ENCODE results near the gene TSPEAR. TPM values are rescaled to one million over a fixed set of nuclear protein-coding genes. Genes with fewer than 3 reads are reported as not detected.

TSPEAR gene
- total RNA-seq, 4 donors from 2014 or later = not detected

DNA sequence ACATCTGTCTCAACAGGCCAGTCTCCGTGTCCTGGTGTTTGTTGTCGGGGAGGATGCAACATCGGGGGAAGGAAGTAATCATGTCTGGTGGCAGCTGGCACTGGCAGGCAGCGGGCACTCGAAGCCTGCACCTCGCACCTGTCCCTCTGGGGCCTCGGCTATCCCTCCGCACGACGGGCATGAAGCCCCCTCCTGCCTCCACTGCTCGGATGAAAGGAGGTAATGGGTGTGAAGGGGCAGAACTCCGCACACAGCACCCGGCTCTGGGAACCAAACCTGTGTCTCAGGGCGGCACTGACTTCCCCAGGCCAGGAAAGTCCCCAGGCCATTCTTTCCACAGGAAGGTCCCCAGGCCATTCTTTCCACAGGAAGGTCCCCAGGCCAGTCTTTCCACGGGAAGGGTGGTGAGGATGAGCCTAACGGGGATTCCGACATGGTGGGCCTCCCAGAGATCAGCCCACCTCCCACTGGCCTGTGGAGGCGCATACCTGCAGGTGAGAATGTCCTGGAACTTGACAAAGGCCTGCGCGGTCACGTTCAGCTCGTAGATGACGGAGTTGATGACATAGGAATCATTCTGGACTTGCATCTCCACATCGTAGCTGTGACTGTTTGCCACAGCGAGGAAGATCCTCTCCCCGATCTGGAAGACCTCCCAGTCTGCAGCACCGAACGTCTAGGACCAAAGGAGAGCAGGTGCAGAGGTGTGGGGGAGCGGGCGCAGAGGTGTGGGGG is 202.5 kb downstream of the TSPEAR start:
- in situ Hi-C loops (cut with MboI; ENCODE audit: low pct_ligation_motif_present in 1 of 4, low pct_unique_long_range_greater_than_20kb in 1 of 4, low sequenced_read_pairs in 3 of 4) (loop anchor here in 3 of 4 donors (5.0 to 25.0 kb wide), 3 partner anchors 278 to 286 kb away; no protein-coding TSS in a partner anchor), intact Hi-C loops (cut with DNase I; ENCODE audit: low total_unique reads) (no loop called here)
- H3K9me3 ChIP-seq = no peaks in the 10 kb centered on the region
- 69% methylated on average over 23 of the region's 30 CpGs; no CpG with 5 or more reads in 1 of the 2 donors for WGBS, 2 donors (ENCODE audit: low coverage in 1 of 2)
- no peak for DNase-seq
- no peak overlapping the region for H3K27ac ChIP-seq
- H3K27me3 ChIP-seq = peaks cover 19% of the 10 kb centered on the region
- no peaks in the 10 kb centered on the region for H3K36me3 ChIP-seq
- H3K4me3 ChIP-seq = no peak overlapping the region
- no peak for TF ChIP-seq POLR2AphosphoS5 (IDR thresholded peaks at IDR 0.05)
- peaks cover 0 to 6% (median 3%) of the 10 kb centered on the region in 4 donors for H3K4me1 ChIP-seq

DNA sequence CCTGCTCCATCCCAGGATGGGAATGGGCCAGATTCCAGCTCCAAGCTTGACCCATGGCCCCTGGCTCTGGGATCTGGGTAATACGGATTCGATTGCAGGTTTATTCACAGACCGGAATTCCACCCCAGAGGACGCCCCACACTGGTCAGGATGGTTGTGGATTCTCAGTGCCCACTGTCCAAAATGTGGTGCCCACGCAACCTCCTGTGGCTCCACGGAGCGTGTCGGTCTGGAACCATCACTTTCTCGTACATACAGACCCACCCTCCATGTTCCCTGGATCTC is 203.0 kb downstream of the TSPEAR start:
- H3K36me3 ChIP-seq = no peaks in the 10 kb centered on the region
- H3K9me3 ChIP-seq = no peaks in the 10 kb centered on the region
- TF ChIP-seq EP300 (IDR thresholded peaks at IDR 0.05; ENCODE audit: low read depth) (no peak), POLR2A (IDR thresholded peaks at IDR 0.05) (no peak), POLR2AphosphoS5 (IDR thresholded peaks at IDR 0.05) (no peak)
- TF ChIP-seq, protein P1, sequence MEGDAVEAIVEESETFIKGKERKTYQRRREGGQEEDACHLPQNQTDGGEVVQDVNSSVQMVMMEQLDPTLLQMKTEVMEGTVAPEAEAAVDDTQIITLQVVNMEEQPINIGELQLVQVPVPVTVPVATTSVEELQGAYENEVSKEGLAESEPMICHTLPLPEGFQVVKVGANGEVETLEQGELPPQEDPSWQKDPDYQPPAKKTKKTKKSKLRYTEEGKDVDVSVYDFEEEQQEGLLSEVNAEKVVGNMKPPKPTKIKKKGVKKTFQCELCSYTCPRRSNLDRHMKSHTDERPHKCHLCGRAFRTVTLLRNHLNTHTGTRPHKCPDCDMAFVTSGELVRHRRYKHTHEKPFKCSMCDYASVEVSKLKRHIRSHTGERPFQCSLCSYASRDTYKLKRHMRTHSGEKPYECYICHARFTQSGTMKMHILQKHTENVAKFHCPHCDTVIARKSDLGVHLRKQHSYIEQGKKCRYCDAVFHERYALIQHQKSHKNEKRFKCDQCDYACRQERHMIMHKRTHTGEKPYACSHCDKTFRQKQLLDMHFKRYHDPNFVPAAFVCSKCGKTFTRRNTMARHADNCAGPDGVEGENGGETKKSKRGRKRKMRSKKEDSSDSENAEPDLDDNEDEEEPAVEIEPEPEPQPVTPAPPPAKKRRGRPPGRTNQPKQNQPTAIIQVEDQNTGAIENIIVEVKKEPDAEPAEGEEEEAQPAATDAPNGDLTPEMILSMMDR (IDR thresholded peaks at IDR 0.05) = no peak
- in situ Hi-C loops (cut with MboI; ENCODE audit: low pct_ligation_motif_present in 1 of 4, low pct_unique_long_range_greater_than_20kb in 1 of 4, low sequenced_read_pairs in 3 of 4) (loop anchor here in 3 of 4 donors (5.0 to 25.0 kb wide), 3 partner anchors 279 to 286 kb away; no protein-coding TSS in a partner anchor), intact Hi-C loops (cut with DNase I; ENCODE audit: low total_unique reads) (no loop called here)
- H3K4me1 ChIP-seq = peaks cover 0 to 6% (median 3%) of the 10 kb centered on the region in 4 donors
- DNase-seq = no peak
- H3K27ac ChIP-seq = no peak overlapping the region
- no peak overlapping the region for H3K4me3 ChIP-seq
- H3K27me3 ChIP-seq = peaks cover 19% of the 10 kb centered on the region
- WGBS, 2 donors (ENCODE audit: low coverage in 1 of 2) = 75% methylated on average over 9 of the region's 9 CpGs; no CpG with 5 or more reads in 1 of the 2 donors

DNA sequence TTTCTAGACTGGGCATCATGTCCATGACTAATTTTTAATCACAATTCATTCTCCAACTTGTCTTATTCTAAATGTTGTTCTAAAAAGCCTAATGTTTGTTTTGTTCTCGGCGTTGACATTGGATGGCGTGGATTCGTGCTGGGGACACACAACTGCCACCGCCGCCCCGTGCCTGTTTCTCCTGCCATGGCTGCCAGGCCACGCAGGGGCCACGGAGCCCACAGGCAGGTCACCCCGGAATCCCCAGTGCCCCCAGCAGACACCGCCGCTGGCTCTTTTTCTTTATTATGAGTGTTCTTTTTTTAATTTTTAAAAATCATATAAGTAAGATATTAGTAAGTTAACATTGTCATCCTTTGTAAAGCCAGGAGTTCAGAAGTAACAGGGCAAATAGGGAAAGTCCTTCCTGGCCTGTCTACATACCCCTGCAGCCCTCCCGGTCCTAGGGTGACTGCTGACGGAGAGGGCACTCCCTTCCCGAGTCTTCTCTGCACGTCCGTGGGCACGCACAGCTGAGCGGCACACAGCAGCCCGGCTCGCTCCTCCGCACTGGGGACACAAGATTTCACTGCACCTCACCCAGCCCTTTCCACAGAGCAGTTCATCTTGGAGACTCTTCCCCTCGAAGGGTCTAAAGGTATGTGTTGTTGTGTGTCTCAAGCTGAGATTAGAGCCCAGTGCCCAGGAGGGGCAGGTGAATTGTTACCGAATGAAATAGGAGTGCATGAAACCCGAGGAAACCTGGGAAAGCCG is 203.5 kb downstream of the TSPEAR start:
- H3K4me1 ChIP-seq = peaks cover 0 to 6% (median 3%) of the 10 kb centered on the region in 4 donors
- no peaks in the 10 kb centered on the region for H3K36me3 ChIP-seq
- no peaks in the 10 kb centered on the region for H3K9me3 ChIP-seq
- in situ Hi-C loops (cut with MboI; ENCODE audit: low pct_ligation_motif_present in 1 of 4, low pct_unique_long_range_greater_than_20kb in 1 of 4, low sequenced_read_pairs in 3 of 4) (loop anchor here in 3 of 4 donors (5.0 to 25.0 kb wide), 3 partner anchors 279 to 287 kb away; no protein-coding TSS in a partner anchor), intact Hi-C loops (cut with DNase I; ENCODE audit: low total_unique reads) (no loop called here)
- DNase-seq = no peak
- 86 to 95% methylated on average over 4 to 26 of the region's 26 CpGs for WGBS, 2 donors (ENCODE audit: low coverage in 1 of 2)
- no peak overlapping the region for H3K27ac ChIP-seq
- no peak overlapping the region for H3K4me3 ChIP-seq
- TF ChIP-seq, protein P1 (IDR thresholded peaks at IDR 0.05) = no peak
- TF ChIP-seq EP300 (IDR thresholded peaks at IDR 0.05; ENCODE audit: low read depth) (no peak), POLR2A (IDR thresholded peaks at IDR 0.05) (no peak), POLR2AphosphoS5 (IDR thresholded peaks at IDR 0.05) (no peak)
- peaks cover 19% of the 10 kb centered on the region for H3K27me3 ChIP-seq

DNA sequence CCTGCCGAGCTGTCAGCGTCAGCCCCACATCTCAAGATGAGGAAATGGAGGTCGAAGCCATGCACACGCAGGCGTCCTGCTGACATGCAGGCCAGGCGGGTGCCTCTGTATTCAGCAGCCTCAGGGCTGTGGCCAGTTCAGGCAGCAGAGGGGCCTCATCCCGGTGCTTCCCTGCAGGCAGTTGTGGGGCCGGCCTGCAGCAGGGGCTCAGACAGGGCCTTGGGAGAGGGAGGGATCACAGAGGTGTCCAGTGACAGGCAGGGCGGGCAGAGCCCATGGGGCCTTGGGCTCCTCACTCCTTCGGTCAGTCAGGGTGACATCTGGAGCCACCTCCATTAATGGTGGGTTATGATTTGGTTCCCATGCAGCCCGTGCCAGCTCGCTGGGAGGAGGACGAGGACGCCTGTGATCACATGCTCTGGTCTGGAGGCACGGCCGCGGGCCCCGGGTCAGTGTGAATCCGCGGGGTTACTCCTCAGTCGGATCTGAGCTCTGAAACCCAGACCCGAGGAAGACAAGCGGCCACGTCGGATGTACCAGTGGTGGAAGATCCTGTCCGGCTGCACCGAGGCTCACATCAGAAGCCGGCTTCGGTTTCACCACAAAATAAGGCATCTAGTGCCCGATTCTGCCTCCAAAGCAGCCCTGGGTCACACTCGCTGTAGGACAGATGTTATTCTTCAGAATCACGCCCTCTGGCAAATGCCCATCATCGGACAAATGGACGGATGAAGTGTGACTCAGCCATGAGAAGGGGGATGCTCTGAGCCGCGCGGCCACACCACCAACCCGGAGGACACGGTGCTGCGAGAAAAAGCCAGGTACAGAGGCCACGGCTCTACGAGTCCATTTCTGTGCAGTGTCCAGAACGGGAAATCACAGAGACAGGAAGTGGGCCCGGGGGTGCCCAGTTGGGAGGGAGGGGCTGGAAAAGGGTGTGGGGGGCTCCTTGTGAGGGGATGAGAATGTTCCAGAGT is 204.8 kb downstream of the TSPEAR start:
- no peak for TF ChIP-seq POLR2AphosphoS5 (IDR thresholded peaks at IDR 0.05)
- TF ChIP-seq, protein P1 (IDR thresholded peaks at IDR 0.05) = no peak
- TF ChIP-seq POLR2A (IDR thresholded peaks at IDR 0.05) = no peak
- no peak for TF ChIP-seq EP300 (IDR thresholded peaks at IDR 0.05; ENCODE audit: low read depth)
- Histone ChIP-seq H3K4me1 (peaks cover 0 to 6% (median 3%) of the 10 kb centered on the region in 4 donors), H3K27me3 (peaks cover 19% of the 10 kb centered on the region), H3K4me3 (no peak overlapping the region), H3K27ac (no peak overlapping the region), H3K9me3 (no peaks in the 10 kb centered on the region), H3K36me3 (no peaks in the 10 kb centered on the region)
- 20 to 78% methylated on average over 1 to 36 of the region's 44 CpGs for WGBS, 2 donors (ENCODE audit: low coverage in 1 of 2)
- intact Hi-C loops (cut with DNase I; ENCODE audit: low total_unique reads) (no loop called here), in situ Hi-C loops (cut with MboI; ENCODE audit: low pct_ligation_motif_present in 1 of 4, low pct_unique_long_range_greater_than_20kb in 1 of 4, low sequenced_read_pairs in 3 of 4) (loop anchor here in 3 of 4 donors (5.0 to 25.0 kb wide), 3 partner anchors 281 to 288 kb away; no protein-coding TSS in a partner anchor)
- no peak for DNase-seq
